Loucy (cell line): ENCODE results near the gene AGBL3.

Experiments
- H2AFZ ChIP-seq: fragments of 200-600 bp; sonication (generic); 2 replicates; pipeline ENCODE4 v1.6.0; 2016; ENCODE audit warnings: antibody characterized with exemption, mild to moderate bottlenecking, low read length, moderate library complexity
- H3F3A ChIP-seq: fragments of 200-600 bp; 2 replicates; pipeline ENCODE4 v1.6.0; 2016; ENCODE audit warnings: antibody characterized with exemption, low read depth, mild to moderate bottlenecking
- H3K27me3 ChIP-seq: fragments of 200-600 bp; sonication (generic); 2 replicates; pipeline ENCODE4 v1.6.1; 2014; ENCODE audit warnings: low read length, mild to moderate bottlenecking; ENCODE audit not compliant: insufficient read depth, poor library complexity, severe bottlenecking
- H3K36me3 ChIP-seq: fragments of 200-600 bp; sonication (generic); 2 replicates; pipeline ENCODE4 v1.6.1; 2016; ENCODE audit warnings: low read length; ENCODE audit not compliant: insufficient read depth
- H3K4me1 ChIP-seq: fragments of 200-600 bp; sonication (generic); 2 replicates; pipeline ENCODE4 v1.5.1; 2014; ENCODE audit warnings: low read length, mild to moderate bottlenecking; ENCODE audit not compliant: insufficient read depth, poor library complexity, severe bottlenecking
- H3K4me2 ChIP-seq: fragments of 200-600 bp; sonication (generic); 2 replicates; pipeline ENCODE4 v1.6.0; 2014; ENCODE audit warnings: antibody characterized with exemption, low read length, low read depth, mild to moderate bottlenecking; ENCODE audit not compliant: poor library complexity, severe bottlenecking
- H3K4me3 ChIP-seq: fragments of 200-600 bp; sonication (generic); 2 replicates; pipeline ENCODE4 v1.5.1; 2014; ENCODE audit warnings: low read length, mild to moderate bottlenecking, mixed read lengths; ENCODE audit not compliant: poor library complexity, severe bottlenecking
- H3K79me2 ChIP-seq: fragments of 200-600 bp; sonication (generic); 2 replicates; pipeline ENCODE4 v1.6.1; 2014; ENCODE audit warnings: low read length; ENCODE audit not compliant: insufficient read depth
- H3K9ac ChIP-seq: fragments of 200-600 bp; sonication (generic); 2 replicates; pipeline ENCODE4 v1.6.0; 2014; ENCODE audit warnings: mild to moderate bottlenecking, low read depth, low read length, moderate library complexity; ENCODE audit not compliant: poor library complexity, severe bottlenecking
- H3K9me2 ChIP-seq: fragments of 200-600 bp; sonication (generic); replicated peaks from 2 replicates; pipeline ENCODE4 v1.6.1; 2016; ENCODE audit warnings: low read depth, low read length, mixed read lengths
- H3K9me3 ChIP-seq: fragments of 200-600 bp; sonication (generic); 2 replicates; pipeline ENCODE4 v1.6.1; 2014; ENCODE audit warnings: mild to moderate bottlenecking, antibody characterized with exemption, low read length, low read depth; ENCODE audit not compliant: insufficient read depth
- H4K20me1 ChIP-seq: fragments of 200-600 bp; sonication (generic); 2 replicates; pipeline ENCODE4 v1.6.0; 2014; ENCODE audit warnings: antibody characterized with exemption, low read length, mild to moderate bottlenecking; ENCODE audit not compliant: insufficient read depth, poor library complexity, severe bottlenecking
- CTCF ChIP-seq: fragments of 200-600 bp; sonication (generic); conservative IDR thresholded peaks from 2 replicates; pipeline ENCODE4 v1.5.1; 2014; ENCODE audit warnings: mild to moderate bottlenecking, antibody characterized with exemption, low read length
- EZH2phosphoT487 ChIP-seq: fragments of 200-600 bp; IDR thresholded peaks from 2 replicates; pipeline ENCODE4 v1.6.1; 2018; ENCODE audit warnings: antibody characterized with exemption, mild to moderate bottlenecking, moderate library complexity, borderline replicate concordance

AGBL3 gene

DNA sequence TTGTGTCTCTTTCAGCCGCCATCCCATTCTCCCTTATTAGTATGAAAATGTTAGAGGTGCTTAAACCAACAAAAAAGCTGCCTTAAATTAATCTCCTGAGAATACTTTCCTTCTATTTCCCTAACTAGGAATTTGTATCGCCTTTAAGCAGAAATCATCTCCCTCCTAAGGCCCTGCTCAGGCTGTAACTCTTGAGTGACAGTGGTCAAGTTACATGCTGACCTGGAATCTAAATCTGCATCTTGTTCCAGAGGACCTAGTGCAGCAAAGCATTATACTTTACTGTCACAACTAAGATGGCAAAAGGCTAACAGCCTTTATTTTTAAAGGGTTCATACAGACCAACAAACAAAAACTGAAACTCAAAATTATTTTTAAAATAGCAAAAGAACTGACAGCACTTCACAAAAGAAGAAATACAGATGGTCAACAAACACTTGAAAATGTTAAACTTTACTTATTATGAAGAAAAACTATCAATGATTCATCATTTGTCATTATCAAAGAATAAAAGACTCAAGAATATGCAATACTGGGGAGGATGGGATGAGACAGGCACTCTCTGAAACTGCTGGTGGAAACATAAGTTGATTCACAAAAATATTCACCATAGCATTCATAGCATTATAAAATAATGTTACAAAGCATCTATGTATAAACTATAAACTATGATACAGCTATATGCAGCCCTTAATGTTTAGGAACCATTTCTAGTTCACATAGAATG, 173.2 kb downstream of the AGBL3 start:
- Histone ChIP-seq H3K9me3 (peaks cover 12% of the 10 kb centered on the region), H3K27me3 (no peaks in the 10 kb centered on the region), H3F3A (no peaks in the 10 kb centered on the region), H3K79me2 (no peaks in the 10 kb centered on the region), H3K4me1 (peaks cover 17% of the 10 kb centered on the region), H3K4me2 (peak overlapping the region; percentile 43), H4K20me1 (no peaks in the 10 kb centered on the region), H3K9me2 (no peaks in the 10 kb centered on the region), H3K4me3 (no peak overlapping the region), H3K9ac (no peak overlapping the region), H2AFZ (no peak overlapping the region), H3K36me3 (no peaks in the 10 kb centered on the region)
- no peak for TF ChIP-seq EZH2phosphoT487

GRCh38 chr7:135160098-135160857, 174.0 kb downstream of the AGBL3 start:
- Histone ChIP-seq H3K79me2 (no peaks in the 10 kb centered on the region), H2AFZ (no peak overlapping the region), H3K9ac (no peak overlapping the region), H3K27me3 (no peaks in the 10 kb centered on the region), H3K9me3 (peaks cover 12% of the 10 kb centered on the region), H3K4me3 (no peak overlapping the region), H4K20me1 (peaks cover 2% of the 10 kb centered on the region), H3K36me3 (no peaks in the 10 kb centered on the region; the same call in 1 of the 2 replicates), H3F3A (no peaks in the 10 kb centered on the region), H3K9me2 (no peaks in the 10 kb centered on the region), H3K4me1 (peaks cover 17% of the 10 kb centered on the region), H3K4me2 (peak overlapping the region; percentile 43)
- TF ChIP-seq CTCF = no peak
- TF ChIP-seq EZH2phosphoT487 = no peak

GRCh38 chr7:135160858-135161653, 174.7 kb downstream of the AGBL3 start:
- Histone ChIP-seq H3K4me3 (no peak overlapping the region), H3K79me2 (no peaks in the 10 kb centered on the region)

More at GRCh38 chr7:135160858-135161653, 174.7 kb downstream of the AGBL3 start:
- TF ChIP-seq CTCF (no peak), EZH2phosphoT487 (no peak)
- Histone ChIP-seq H2AFZ (no peak overlapping the region), H3K9me3 (peaks cover 9% of the 10 kb centered on the region), H3K36me3 (peaks cover 7% of the 10 kb centered on the region; the same call in 1 of the 2 replicates), H4K20me1 (peaks cover 7% of the 10 kb centered on the region), H3K4me2 (peak overlapping the region; percentile 43), H3K9ac (no peak overlapping the region), H3K27me3 (no peaks in the 10 kb centered on the region), H3K9me2 (no peaks in the 10 kb centered on the region), H3F3A (no peaks in the 10 kb centered on the region), H3K4me1 (peaks cover 17% of the 10 kb centered on the region)
